PC-3 (cell line): ENCODE measurements around the gene UBAC2. TPM values are rescaled to one million over a fixed set of nuclear protein-coding genes. Genes with fewer than 3 reads are reported as not detected.

Source experiments
- ATAC-seq: fragments of 200-7000 bp; cut with Tn5 transposase; 2 replicates; pipeline ENCODE4 v1.9.1; 2020; ENCODE audit warnings: mild to moderate bottlenecking, moderate library complexity
- BruUV-seq: library from RNA; stranded (reverse); fragments of 400-500 nt; replicated peaks from 2 replicates; lab custom pipeline; 2021; lab: Mats Ljungman, UMichigan
- CTCF ChIA-PET: fragments of 300-600 bp; sonication (Branson Sonifier 250); formaldehyde crosslinking; loops from one replicate; lab custom pipeline; 2022; ENCODE audit warnings: antibody characterized with exemption; lab: Charles Lee
- POLR2A ChIA-PET: fragments of 300-600 bp; sonication (Branson Sonifier 250); formaldehyde crosslinking; loops from one replicate; lab custom pipeline; 2022; ENCODE audit warnings: antibody characterized with exemption; ENCODE audit not compliant: unreplicated experiment; lab: Charles Lee
- DNase-seq: peaks from one replicate; pipeline ENCODE4 v3.0.0-alpha.2; 2015
- H2AFZ ChIP-seq: fragments of 300-600 bp; sonication (generic); 2 replicates; pipeline ENCODE4 v1.6.0; 2016; ENCODE audit warnings: antibody characterized with exemption, low read length
- H3F3A ChIP-seq: fragments of 300-600 bp; sonication (generic); one replicate; pipeline ENCODE4 v1.6.0; 2017; ENCODE audit warnings: antibody characterized with exemption, low read length, control low read depth, mild to moderate bottlenecking; ENCODE audit not compliant: unreplicated experiment
- H3K27ac ChIP-seq: fragments of 300-600 bp; sonication (generic); 2 replicates; pipeline ENCODE4 v1.5.1; 2016; ENCODE audit warnings: mild to moderate bottlenecking, low read length
- H3K27me3 ChIP-seq: fragments of 300-600 bp; sonication (generic); 2 replicates; pipeline ENCODE4 v1.6.1; 2016; ENCODE audit warnings: low read length, mixed read lengths
- H3K36me3 ChIP-seq: fragments of 300-600 bp; sonication (generic); 2 replicates; pipeline ENCODE4 v1.6.1; 2016; ENCODE audit warnings: low read depth, mixed run types, low read length, mixed read lengths
- H3K4me1 ChIP-seq: fragments of 300-600 bp; sonication (generic); 2 replicates; pipeline ENCODE4 v1.5.1; 2016; ENCODE audit warnings: low read length; ENCODE audit not compliant: insufficient read depth
- H3K4me2 ChIP-seq: fragments of 300-600 bp; sonication (generic); 2 replicates; pipeline ENCODE4 v1.6.0; 2016; ENCODE audit warnings: low read length
- H3K4me3 ChIP-seq: fragments of 300-600 bp; sonication (generic); 2 replicates; pipeline ENCODE4 v1.5.1; 2016; ENCODE audit warnings: mild to moderate bottlenecking, low read length, mixed read lengths
- H3K79me2 ChIP-seq: fragments of 300-600 bp; sonication (generic); 2 replicates; pipeline ENCODE4 v1.6.1; 2017; ENCODE audit warnings: low read length, mixed read lengths
- H3K9ac ChIP-seq: fragments of 300-600 bp; sonication (generic); 2 replicates; pipeline ENCODE4 v1.6.0; 2016; ENCODE audit warnings: mild to moderate bottlenecking, low read length
- H3K9me2 ChIP-seq: fragments of 300-600 bp; sonication (generic); replicated peaks from 2 replicates; pipeline ENCODE4 v1.6.1; 2016; ENCODE audit warnings: mixed run types, low read length, mixed read lengths
- H3K9me3 ChIP-seq: fragments of 300-600 bp; sonication (generic); 2 replicates; pipeline ENCODE4 v1.6.1; 2016; ENCODE audit warnings: low read length, mixed read lengths
- H4K20me1 ChIP-seq: fragments of 300-600 bp; sonication (generic); 2 replicates; pipeline ENCODE4 v1.6.1; 2016; ENCODE audit warnings: low read length, mixed read lengths
- EZH2 ChIP-seq: fragments of 300-600 bp; sonication (generic); IDR thresholded peaks from one replicate; pipeline ENCODE4 v1.6.1; 2017; ENCODE audit warnings: antibody characterized with exemption, mild to moderate bottlenecking, low read length; ENCODE audit not compliant: unreplicated experiment
- EZH2phosphoT487 ChIP-seq: fragments of 300-600 bp; sonication (generic); IDR thresholded peaks from 2 replicates; pipeline ENCODE4 v1.6.1; 2018; ENCODE audit warnings: mild to moderate bottlenecking, antibody characterized with exemption, low read length, borderline replicate concordance
- intact Hi-C: fragments of 100-400 bp; cut with micrococcal nuclease; formaldehyde crosslinking; loops from 2 replicates; pipeline ENCODE4 v1.9.0; 2023
- total RNA-seq: library from RNA; depleted of rRNA; stranded (reverse); fragments of >200 nt; gene quantifications from 2 replicates; pipeline ENCODE4 v1.2.3, GENCODE V29; 2014
- TF ChIP-seq, protein P1 (sequence below): fragments of 300-600 bp; sonication (generic); conservative IDR thresholded peaks from 2 replicates; pipeline ENCODE4 v1.5.1; 2017; ENCODE audit warnings: antibody characterized with exemption, low read depth, mild to moderate bottlenecking, low read length

The UBAC2 gene
- total RNA-seq, 1 experiment from 2014 or later: 34.5 TPM

DNA sequence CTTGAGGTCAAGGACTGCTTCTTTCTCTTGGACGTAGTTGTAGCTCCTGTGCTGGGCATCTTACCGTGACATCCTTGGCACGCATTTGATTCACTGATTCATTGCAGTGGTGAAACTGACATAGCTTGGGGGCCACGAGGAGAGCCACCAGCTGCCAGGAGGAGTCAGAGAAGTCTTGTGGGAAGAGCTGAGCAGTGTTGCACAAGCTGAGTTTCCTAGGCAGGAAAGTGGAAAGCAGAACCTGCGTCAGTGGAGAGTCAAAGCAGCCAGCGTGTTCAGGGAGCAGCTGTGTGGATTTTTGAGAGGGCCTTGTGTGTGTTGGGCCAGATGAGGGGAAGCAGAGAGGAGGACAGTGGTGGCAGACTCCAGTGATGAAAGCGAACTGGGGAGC is 111.8 kb downstream of the UBAC2 start:
- BruUV-seq: no TSS peak
- no peaks in the 10 kb centered on the region for H3K36me3 ChIP-seq
- ATAC-seq (no peak), DNase-seq (no peak)
- H3K4me1 ChIP-seq: peaks cover 28% of the 10 kb centered on the region
- no peaks in the 10 kb centered on the region for H3K27me3 ChIP-seq
- H3K9me3 ChIP-seq: no peaks in the 10 kb centered on the region
- no peak overlapping the region for H3K4me2 ChIP-seq
- H2AFZ ChIP-seq: no peak overlapping the region
- no peaks in the 10 kb centered on the region; the same call in 1 of the 2 replicates for H3K79me2 ChIP-seq
- H3K27ac ChIP-seq: no peak overlapping the region
- CTCF ChIA-PET: no interaction called here
- no peak overlapping the region for H3K4me3 ChIP-seq
- TF ChIP-seq EZH2 (no peak), EZH2phosphoT487 (no peak)
- TF ChIP-seq, protein P1, sequence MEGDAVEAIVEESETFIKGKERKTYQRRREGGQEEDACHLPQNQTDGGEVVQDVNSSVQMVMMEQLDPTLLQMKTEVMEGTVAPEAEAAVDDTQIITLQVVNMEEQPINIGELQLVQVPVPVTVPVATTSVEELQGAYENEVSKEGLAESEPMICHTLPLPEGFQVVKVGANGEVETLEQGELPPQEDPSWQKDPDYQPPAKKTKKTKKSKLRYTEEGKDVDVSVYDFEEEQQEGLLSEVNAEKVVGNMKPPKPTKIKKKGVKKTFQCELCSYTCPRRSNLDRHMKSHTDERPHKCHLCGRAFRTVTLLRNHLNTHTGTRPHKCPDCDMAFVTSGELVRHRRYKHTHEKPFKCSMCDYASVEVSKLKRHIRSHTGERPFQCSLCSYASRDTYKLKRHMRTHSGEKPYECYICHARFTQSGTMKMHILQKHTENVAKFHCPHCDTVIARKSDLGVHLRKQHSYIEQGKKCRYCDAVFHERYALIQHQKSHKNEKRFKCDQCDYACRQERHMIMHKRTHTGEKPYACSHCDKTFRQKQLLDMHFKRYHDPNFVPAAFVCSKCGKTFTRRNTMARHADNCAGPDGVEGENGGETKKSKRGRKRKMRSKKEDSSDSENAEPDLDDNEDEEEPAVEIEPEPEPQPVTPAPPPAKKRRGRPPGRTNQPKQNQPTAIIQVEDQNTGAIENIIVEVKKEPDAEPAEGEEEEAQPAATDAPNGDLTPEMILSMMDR: no peak
- H4K20me1 ChIP-seq: no peaks in the 10 kb centered on the region
- H3F3A ChIP-seq: no peaks in the 10 kb centered on the region
- H3K9me2 ChIP-seq: no peaks in the 10 kb centered on the region
- H3K9ac ChIP-seq: no peak overlapping the region
- intact Hi-C loops: no loop called here
- POLR2A ChIA-PET: no interaction called here

DNA sequence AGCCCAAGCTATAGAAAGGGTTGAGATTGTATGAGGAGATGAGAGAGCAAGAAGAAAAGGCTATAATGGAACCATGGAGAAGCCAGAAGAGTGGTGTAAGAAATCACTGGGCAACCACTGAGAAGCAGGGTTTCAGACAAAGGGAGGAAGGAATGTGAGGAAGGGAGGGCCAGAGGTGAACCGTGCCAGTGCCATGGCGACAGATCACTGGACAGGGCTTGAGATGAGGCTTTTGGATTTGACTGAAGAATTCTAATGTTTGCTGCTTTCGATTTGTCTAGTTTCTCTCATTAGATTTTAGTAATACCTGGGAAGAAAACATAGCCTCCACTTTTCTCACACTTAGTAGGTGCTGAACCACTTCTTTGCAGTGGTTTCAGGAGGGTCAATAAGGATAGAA is 112.8 kb downstream of the UBAC2 start:
- no peaks in the 10 kb centered on the region; the same call in 1 of the 2 replicates for H3K79me2 ChIP-seq
- H4K20me1 ChIP-seq: no peaks in the 10 kb centered on the region
- no peaks in the 10 kb centered on the region for H3K9me3 ChIP-seq
- TF ChIP-seq EZH2 (no peak), EZH2phosphoT487 (no peak)
- TF ChIP-seq, protein P1: no peak
- BruUV-seq: no TSS peak
- H3K9ac ChIP-seq: no peak overlapping the region
- ChIA-PET CTCF (no interaction called here), POLR2A (no interaction called here)
- peaks cover 18% of the 10 kb centered on the region for H3K4me1 ChIP-seq
- no peaks in the 10 kb centered on the region for H3K36me3 ChIP-seq
- H3K4me2 ChIP-seq: no peak overlapping the region
- no peak overlapping the region for H3K4me3 ChIP-seq
- H3K27me3 ChIP-seq: no peaks in the 10 kb centered on the region
- no peak overlapping the region for H2AFZ ChIP-seq
- ATAC-seq (no peak), DNase-seq (no peak)
- no peak overlapping the region for H3K27ac ChIP-seq
- H3F3A ChIP-seq: no peaks in the 10 kb centered on the region
- intact Hi-C loops: no loop called here
- H3K9me2 ChIP-seq: no peaks in the 10 kb centered on the region

DNA sequence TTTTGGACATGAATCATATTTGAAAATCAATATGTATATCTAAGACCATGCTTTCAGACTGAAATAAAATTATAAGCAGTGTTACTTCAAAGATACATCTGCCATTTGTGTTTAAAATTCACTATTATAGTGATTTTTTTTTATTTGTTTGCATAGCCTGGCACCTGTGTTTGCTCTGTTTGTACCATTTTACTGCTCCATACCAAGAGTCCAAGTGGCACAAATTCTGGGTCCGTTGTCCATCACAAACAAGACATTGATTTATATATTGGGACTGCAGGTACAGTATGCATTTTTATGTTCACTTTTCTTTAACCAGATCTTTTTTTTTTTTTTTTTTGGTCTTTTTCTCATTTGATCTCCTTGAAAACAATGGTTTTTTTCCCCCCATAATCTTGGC is 113.3 kb downstream of the UBAC2 start:
- Histone ChIP-seq H3K4me1 (peaks cover 16% of the 10 kb centered on the region), H3K27me3 (no peaks in the 10 kb centered on the region), H3K27ac (no peak overlapping the region), H3K4me3 (no peak overlapping the region), H3K9me2 (no peaks in the 10 kb centered on the region), H2AFZ (no peak overlapping the region), H3K9me3 (no peaks in the 10 kb centered on the region), H4K20me1 (no peaks in the 10 kb centered on the region), H3F3A (no peaks in the 10 kb centered on the region), H3K4me2 (no peak overlapping the region), H3K9ac (no peak overlapping the region), H3K36me3 (no peaks in the 10 kb centered on the region), H3K79me2 (no peaks in the 10 kb centered on the region)
- TF ChIP-seq EZH2: no peak
- TF ChIP-seq, protein P1: no peak
- no peak for TF ChIP-seq EZH2phosphoT487
- intact Hi-C loops: no loop called here
- no peak for ATAC-seq
- ChIA-PET CTCF (no interaction called here), POLR2A (no interaction called here)
- BruUV-seq: no TSS peak
- no peak for DNase-seq
